Activated CD4-positive, alpha-beta T cell treated with anti-CD3 and anti-CD28 coated beads, Interleukin-10, Interleukin-2, amounts not matched to agents 100 ng/mL and 50 ng/mL, durations not matched to agents 16 hours and 8 hours (primary cell): ENCODE data around the gene TNIK.

Experiments used
- DNase-seq: peaks from one replicate; pipeline ENCODE4 v3.0.0-alpha.2; 2020

TNIK gene

DNA sequence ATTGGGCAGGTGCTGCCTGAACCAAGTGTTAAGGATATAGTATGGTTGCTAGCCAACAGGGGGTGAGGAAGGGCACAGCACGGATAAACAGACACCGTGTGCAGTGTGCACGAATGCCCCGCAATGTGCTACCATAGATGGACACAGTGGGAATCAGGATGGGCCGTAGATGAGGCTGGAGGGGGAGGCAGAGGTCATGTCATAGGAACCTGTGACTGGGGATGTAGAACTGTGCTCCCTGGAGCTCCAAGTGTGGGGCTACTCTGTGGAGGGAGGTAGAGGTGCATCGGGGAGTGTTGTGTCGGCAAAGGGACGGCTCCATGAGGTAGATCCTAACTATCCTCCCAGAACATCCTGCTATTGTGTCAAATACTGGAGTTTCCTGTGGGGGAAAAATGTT is 102.5 kb downstream of the TNIK start:
- DNase-seq: no peak

DNA sequence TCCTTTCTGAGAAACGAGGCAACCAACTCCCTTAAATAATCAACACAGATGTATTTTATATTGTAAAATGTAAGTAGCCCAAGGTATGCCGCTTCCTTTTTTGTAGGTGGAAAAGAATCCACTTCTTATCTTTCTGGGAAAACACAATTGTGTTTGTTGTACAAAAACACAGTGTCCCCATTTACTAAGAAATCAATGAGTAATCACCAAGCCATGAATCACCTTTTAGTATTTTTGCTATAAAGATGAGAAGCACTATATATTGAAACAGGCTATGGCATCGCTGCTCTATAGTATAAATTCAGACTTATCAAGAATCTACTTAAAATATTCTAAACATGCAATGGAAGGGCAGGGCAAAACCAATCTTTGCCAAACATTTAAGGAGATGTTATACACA is 104.0 kb downstream of the TNIK start:
- DNase-seq: no peak

DNA sequence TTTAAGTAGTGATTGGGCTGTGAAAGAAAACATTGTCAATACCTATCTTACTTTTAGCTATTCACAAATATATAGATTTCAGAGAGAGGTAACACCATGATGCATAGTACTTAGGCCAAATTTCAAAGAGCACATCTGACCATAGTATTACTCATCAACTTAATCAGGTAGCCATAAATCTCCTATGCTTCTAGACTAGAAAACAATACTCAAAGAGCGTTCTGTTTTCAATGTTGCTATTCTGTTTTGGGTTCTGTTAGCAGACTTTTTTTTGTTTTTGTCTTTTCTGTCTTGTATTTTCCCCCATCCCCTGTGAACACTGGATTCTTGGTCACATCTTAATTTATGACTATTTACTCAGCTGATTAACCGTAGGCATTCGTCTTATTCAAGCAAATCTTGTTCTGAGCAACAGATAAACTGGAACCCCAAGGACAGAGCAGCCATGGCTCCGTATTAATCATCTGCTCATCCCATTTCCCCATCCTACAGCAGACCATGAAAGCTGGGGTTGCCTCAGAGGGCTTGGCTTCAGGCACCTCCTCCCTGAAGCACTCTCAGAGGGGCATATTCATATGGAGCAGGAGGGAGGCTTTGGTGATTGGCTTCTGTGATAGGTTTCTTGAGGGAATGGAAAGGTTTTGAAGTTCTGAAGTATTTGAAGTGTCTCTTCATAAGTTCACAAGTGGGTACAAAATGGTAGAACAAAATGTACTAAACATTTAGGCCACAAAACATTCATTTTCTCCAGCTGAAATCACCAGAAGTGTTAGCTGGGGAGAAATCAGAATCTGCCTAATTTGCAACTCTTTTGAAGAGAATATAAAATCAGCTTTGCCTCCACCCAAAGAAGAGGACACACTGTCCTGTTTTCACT is 105.3 kb downstream of the TNIK start:
- DNase-seq: no peak

DNA sequence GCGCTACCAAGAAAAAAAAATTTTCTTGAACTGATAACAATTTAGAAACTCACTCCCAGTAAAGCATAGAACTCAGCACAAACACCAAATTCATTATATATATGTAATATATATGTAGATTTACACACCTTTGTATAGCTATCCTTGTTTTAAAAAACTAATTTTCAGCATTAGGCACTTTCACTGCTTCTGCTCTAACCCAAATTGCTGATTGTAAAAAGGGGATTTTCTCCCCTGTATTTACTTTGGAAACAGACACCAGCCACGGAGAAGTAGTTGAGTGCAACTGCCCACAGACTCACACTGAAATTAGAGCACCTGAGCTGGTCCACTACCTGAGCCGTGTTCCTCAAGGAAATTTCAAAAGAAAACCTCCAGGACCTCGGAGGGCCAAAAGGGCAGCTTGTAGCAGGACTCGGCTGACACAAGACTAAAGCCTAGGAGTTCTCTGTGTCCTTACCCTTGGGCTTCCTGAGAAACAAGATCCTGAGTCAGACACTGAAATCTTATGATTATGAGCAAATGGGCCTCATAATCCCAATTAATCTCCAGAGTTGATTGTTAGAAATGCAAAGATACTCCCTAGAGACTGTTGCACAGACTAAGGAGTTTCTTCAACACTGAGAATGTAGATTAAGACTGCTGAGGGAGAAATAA is 106.0 kb downstream of the TNIK start:
- no peak for DNase-seq

DNA sequence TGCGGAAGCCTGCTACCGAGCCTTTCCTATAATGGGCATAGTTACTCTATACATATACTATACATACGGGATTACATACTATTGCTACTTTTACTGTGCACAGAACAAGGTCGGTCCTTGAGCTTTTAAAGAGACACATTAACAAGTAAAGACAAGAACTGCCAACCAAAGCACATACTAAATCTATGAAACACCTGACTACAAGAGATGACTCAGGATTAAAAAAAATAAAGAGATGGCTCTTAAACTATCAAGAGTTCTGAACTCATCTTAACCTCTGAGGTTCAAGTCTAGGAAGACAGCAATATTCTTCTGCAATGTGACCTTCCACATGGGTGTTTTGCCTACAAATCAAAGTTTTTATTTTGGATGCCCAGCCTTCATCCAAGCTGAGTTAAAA is 106.8 kb downstream of the TNIK start:
- no peak for DNase-seq

DNA sequence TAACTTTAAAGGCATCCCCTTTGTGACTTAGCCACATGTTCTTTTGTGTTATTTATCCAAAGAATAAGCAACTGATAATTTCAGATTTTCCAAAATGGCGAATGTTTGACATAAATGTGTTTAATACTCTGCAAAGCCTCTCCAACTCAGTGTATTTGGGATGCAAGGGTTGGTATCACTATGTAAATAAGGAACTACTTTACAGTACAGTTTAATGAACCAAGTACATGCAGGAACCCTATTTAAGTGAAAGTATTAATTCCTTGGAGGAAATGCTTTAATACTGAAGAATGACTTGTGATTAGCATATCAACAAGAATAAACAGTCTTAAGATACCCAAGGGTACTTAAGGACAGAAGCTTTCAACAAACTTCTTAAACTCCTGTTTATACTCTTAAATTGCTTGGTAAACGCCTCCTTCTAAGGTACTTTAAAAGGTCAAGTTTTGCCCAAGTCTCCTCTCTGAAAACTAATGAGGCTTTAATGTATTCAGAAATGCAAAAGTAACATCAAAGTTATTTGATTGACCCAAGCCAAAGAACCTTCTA is 107.7 kb downstream of the TNIK start:
- no peak for DNase-seq

DNA sequence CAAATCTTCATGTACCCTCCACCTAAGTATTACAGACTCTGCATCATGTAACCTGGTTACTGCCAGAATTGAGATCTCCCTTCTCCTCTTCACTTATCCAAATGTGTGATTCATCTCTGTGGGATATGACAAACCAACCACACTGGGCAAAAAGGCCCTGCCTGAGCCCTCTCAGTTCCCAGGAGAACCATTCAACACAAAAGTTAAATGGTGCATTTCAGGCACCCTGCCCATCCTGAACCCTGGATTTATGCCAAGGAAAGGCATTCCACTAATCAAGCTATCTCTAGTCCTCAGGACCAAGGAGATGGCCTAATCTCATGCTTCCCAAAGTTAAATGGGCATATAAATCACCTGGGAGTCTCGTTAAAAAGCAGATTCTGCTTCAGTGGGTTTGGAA is 108.5 kb downstream of the TNIK start:
- DNase-seq: no peak

DNA sequence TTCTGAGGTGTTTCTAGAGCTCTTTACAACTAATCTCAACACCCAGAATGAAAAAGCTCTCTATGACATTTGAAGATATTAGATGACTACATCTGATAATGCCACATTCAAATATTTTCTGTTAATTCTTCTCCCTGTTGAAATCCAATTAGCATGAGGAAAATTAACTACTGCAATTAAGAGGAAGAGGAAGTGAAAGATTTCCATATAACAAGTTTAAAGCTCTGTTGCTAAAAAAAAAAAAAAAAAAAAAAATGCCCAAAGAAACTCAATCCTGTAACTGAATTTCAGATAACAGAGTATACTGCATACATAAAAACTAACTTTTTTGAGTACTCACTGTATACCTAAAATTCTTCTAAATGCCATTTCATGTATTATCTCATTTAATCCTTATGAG is 109.8 kb downstream of the TNIK start:
- DNase-seq: no peak

DNA sequence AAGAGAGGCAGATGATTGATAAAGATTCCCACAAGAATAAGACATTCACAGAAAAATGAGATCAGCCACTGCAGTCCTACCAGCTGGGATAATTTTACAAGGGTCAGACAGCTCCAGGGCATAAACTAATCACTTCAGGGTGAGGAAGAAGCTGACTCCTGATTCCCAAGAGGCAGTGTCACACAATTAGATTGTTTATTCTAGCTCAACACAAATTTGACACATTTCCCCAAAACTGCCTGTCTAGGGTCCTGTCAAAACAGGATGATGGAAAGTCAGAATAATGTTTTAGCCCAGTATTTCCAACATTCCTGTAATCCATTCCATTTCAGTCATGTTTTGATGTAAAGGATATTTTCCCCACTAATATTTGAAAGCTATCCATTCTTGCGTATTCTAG is 110.8 kb downstream of the TNIK start:
- no peak for DNase-seq

DNA sequence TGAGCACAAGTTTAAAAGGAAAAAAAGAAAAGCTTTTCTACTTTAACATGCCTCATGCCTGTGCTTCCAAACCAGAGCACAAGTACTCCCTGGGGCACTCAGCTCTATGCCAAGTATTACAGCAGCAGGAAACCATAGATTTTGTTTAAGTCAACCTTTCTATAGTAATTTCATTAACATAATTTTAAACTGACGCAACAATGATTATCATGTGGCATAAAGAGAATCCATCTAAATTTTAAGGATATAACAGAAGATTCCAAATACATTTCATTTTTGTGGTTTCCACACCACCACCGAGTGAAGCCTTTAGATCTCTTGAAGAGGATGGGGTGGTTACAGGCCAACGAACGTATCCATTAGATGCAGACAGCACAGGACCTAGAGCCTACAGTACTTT is 112.1 kb downstream of the TNIK start:
- DNase-seq: no peak

DNA sequence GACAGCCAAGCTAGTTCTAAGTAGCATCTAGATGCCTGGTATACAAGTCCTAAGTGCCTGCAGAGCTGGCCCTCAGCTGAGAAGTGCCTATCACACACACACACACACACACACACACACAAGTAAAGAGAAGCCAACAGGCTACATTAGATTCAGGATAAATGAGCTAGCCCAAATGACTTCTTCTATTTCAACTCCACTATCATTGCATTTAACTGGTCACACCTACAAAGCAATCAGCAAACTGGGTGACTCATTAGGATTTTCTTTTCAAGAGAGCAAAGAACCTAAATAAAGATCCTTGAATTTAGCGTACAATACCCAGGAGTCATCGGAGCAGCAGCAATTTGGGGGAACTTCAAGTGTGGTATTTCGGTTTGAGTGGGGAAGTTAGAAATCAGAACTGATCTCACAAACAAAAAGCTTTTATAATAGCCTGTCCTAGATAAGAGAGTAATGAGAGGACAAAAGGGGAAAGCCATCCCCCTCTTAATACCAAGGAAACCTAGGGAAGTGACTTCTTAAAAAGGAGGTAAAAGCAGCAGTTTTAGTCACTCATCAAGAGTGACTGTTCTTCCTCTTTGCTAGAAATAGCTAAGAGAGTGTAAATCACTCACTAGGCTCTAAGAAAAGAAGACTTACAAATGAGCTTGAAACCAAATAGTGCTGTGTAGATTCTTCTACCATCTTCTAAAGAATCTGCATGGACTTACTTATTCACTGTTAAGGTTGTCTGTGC is 112.7 kb downstream of the TNIK start:
- DNase-seq: peak; percentile 17

DNA sequence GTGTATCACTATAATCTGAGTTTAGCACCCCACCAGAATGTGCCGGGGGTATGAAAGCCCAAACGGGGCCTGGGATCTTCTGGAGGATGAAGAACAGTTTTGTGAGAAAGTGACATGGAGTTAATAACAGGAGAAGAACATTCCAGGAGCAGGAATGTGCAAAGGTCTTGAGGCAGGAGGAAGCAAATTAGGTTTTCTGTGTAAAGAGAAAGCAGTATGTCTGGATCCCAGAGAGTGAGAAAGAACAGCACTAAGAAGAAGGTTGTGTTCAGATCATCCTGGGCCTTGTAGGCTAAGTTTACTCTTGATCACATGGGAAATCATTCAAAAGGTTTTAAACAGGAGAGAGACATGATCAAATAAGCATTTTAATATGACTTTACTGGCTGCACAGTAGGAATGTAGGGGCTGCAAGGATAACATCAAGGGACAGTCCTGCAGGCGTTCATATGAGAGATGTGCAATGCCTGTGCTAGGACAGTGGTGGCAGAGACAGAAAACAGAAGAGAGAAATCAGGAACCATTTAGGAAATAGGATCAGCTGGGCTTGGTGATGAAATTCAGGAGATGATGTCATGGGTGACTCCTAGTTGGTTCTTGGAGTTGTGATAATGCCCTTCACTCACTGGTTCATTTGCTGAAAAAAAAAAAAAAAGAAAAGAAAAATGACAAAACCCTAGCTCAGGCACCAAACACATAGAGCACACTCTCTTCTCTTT is 113.5 kb downstream of the TNIK start:
- DNase-seq: no peak

DNA sequence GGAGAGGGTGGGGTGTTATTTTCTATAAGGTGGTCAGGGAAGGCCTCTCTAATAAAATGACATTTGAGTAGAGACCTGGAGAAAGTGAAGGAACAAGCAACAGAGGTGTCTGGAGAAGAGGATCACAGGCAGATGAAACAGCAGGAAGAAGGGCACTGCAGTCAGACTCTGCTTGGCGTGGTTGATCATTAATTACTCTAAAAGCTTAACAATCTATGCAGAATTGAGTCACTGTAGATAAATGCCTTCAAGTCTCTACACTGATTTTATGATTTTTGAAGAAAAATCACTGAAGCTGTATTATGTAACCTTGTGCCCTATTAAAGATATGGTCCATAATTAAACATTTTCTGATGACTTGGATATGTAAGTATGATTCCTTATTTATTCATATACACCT is 114.2 kb downstream of the TNIK start:
- DNase-seq: no peak

DNA sequence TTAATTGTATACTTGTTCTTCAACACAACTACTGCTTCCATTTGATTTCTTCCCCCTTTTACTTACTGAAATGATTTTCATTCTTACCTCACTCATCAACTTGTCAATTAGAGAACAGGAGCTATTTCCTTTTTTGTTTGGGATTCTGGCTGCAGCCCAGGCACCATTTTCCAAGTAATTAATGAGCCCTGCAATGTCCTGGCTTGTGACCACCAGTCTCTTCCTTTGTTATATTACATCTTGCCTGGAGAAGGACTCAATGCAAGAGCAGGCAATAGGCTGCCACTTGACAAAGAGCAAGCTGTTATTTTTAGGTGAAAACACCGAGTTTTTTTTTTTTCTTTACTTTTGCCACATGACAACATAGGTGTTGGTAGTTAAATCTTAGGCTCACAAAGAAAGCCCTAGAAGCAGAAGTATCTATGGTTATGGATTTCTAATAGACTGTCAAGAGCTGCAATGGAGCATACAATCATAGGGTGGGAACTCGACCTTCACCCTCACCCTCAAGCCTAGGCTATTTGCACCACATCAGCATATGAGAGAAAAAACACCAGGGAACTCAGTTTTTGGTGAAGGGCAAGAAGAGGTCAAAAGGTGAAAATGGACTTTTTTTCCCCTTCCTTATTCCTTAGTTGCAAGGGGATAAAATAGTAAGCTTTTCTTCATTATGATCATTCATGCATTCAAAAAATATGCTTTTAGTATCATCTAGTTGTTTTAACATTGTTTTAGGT is 114.9 kb downstream of the TNIK start:
- DNase-seq: no peak

DNA sequence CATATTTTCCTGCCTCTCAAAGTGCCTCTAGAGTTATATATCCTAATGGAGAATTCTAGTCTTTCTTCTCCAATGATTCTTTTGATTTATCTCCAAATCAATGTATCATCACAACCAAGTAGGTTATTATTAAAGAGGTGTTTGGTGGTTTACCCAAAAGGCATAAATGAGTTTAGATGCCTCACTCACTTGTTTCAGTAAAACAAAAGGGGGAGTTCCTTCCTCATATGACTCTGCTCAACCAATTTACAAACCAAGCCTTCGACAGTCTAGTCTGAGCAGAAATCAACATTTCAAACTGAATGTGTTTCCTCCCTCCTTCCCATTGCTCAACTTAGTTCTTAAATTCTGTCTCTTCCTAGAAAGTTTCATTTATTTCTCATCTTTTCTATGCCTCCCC is 116.5 kb downstream of the TNIK start:
- no peak for DNase-seq

DNA sequence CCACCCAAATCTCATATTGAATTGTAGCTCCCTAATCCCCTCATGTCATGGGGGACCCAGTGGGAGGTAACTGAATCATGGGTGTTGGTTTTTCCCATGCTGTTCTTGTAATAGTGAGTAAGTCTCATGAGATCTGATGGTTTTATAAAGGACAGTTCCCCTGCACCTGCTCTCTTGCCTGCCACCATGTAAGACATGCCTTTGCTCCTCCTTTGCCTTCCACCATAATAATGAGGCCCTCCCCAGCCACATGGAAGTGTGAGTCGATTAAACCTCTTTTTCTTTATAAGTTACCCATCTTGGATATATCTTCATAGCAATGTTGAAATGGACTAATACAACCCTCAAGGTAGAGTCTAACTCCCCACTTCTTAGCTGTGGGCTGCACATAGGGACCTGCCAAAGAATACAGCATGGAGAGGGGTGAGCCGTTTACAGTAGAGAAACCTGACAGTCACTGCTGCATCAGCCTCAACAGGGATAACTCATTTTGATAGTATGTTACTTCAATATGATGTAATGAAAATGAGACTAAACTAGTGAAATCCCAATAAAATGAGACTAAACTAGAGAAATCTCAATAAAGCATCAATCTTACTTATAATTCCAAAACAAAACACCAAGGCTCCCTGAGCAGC is 117.3 kb downstream of the TNIK start:
- no peak for DNase-seq

DNA sequence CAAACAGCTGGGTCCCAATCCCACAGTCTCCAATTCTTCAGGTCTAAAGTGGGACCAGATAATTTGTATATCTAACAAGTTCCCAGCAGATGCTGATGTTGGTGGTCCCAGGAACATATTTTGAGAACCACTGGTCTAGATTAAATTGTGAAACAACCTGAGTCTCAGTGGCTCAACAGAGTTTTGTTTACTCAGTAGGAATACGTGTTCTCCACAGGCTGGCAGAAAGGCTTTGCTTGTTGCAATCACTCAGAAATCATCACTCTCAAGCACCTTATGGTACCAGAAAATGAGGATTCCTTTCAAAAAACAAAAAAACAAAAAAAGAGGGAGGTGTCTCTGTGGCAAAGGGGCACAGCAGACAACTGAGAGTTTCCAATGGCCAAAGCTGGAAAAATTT is 118.0 kb downstream of the TNIK start:
- DNase-seq: no peak

DNA sequence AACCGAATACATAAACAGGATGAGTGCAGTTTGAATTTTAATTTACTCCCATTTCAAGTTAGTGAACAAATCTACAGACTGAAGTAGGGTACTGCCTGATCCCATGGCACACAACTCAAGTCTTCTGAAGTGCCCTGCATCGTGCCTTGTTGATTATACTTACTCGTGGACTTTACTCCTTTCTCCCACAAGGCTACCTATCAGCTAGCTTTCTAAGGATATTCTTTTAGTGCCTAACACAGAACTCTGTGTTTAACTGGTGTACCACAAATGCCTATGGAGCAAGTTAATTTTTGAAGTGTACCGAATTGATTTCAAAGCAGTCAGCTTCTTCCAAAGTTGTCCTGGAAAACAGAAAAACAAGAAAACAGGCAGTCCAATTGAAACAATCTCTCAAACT is 119.8 kb downstream of the TNIK start:
- no peak for DNase-seq

DNA sequence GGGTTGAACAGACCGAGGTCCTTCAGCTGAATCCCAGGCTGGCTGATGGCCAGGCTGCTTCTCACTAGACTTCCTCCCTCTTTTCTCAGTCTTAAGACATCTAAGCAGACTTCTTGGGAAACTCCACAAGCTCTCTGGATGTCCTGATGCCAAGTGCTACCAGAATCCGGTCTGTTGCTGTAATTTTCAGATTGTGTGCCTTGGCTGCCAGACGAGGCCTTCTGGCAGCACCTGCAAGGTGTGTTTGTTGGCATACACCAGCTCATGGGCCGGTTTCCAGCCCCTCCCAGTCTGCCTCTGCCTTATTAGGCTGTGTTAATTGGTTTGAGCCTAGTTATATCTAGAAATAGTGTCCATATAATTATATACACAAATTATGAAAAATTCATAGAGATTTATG is 120.6 kb downstream of the TNIK start:
- no peak for DNase-seq

DNA sequence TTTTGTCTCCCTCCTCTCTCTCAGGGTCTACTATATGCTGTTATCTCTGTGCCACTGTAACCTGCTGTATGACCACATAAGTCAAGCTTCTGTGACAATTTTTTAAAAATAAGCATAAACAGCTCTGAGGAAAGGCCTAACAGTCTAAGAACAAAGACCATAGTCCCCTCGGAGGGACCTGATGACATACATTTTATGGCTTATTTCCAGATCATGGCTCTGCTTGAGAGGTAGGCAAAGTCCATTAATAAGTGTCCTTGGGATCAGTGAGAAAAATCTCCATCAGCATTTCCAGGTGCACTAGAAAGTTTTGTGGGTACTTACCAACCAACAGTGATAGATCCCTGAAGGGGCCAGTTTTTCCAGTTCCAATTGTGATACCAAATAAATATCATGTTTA is 123.8 kb downstream of the TNIK start:
- DNase-seq: no peak

DNA sequence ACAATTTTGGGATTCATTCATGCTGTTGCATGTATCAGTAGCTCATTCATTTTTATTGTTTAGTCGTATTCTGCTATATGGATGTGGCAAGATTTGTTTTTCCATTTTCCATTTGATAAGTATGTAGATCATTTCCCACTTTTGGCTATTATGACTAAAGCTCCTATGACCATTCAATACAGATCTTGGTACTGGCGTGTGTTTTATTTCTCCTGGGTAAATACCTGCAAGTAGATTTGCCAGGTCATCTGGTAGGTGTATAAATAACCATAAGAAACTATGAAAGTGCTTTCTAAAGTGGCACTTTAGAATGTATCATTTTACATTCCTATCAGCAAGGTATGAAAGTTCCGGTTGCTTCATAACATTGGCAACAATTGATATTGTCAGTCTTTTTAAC is 124.6 kb downstream of the TNIK start:
- no peak for DNase-seq

DNA sequence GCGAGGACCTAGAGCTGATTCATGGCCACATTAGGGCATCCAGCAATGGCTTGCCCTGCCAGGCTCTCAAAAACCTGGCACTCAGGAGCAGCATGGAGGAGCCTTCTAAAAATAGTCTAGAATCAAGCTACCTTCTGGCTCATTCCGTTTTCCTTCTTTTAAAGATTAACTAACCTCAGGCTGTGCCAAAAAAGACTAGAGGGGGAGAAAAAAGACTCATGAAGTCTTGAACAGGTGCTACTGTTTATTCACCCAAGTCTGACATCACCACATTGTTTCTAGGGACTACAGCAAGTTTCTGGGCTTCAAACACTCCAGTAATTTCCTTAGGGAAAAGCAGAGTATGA is 125.8 kb downstream of the TNIK start:
- DNase-seq: no peak
